ENCODE data around the gene GJA3.

The GJA3 gene

DNA sequence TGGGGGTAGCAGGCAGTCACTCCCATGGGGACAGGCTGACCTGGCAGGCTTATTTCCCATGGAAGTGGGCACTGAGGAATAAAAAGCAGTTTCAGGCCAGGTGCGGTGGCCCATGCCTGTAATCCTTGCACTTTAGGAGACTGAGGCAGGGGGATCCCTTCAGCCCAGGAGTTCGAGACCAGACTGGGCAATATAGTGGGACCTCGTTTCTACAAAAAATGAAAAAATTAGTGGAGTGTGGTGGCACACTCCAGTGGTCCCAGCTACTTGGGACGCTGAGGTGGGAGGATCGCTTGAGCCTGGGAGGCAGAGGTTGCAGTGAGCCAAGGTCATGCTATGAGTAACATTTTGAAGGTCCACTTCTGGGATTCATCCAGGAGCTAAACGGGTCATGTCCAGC is 25.9 kb upstream of the GJA3 start:
- Histone ChIP-seq H3K36me3 (ENCODE audit: control insufficient read depth, insufficient read depth, low read length) (no peaks in the 10 kb centered on the region), H3K27me3 (replicated peaks; ENCODE audit: control insufficient read depth, insufficient read depth, low read length) (no peaks in the 10 kb centered on the region), H3K4me3 (replicated peaks; ENCODE audit: low read depth, low read length) (no peak overlapping the region)
- TF ChIP-seq, protein P1, sequence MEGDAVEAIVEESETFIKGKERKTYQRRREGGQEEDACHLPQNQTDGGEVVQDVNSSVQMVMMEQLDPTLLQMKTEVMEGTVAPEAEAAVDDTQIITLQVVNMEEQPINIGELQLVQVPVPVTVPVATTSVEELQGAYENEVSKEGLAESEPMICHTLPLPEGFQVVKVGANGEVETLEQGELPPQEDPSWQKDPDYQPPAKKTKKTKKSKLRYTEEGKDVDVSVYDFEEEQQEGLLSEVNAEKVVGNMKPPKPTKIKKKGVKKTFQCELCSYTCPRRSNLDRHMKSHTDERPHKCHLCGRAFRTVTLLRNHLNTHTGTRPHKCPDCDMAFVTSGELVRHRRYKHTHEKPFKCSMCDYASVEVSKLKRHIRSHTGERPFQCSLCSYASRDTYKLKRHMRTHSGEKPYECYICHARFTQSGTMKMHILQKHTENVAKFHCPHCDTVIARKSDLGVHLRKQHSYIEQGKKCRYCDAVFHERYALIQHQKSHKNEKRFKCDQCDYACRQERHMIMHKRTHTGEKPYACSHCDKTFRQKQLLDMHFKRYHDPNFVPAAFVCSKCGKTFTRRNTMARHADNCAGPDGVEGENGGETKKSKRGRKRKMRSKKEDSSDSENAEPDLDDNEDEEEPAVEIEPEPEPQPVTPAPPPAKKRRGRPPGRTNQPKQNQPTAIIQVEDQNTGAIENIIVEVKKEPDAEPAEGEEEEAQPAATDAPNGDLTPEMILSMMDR (IDR thresholded peaks at IDR 0.05; ENCODE audit: insufficient read depth, low read length, poor library complexity, severe bottlenecking): no peak
- no peak for DNase-seq (ENCODE audit: extremely low read depth, insufficient read length)

DNA sequence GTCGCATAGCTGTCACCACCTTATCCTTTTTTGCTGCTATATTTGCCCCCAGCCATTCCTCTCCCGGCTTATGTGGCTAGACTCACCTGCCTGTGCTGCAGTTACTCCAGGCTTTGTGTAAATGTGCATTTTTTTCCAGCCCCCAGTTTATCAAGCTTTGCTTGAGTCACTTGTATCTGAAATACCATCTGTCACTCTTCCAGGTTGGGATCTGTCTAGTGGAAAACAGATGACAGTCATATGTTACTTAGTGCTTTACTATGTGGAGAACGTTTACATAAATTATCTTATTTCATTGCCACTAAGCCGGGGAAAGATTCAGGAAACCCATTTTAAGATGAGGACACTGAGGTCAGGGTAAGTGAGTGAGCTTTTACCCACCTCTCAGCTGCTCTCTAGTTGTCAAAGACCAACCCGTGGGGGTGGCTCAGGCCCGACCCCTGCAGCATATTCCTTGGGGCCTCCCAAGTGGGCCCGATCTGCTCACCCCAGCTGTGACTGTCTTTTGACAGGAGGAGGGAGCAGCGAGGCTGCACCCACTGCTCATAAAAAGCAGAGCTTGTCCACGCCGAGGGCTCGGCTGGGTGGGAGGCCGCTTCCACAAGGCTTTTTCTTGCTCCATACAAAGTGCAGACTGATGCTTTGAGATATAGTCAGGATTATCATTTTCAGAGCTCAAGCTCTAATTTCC is 24.7 kb upstream of the GJA3 start:
- TF ChIP-seq, protein P1 (IDR thresholded peaks at IDR 0.05; ENCODE audit: insufficient read depth, low read length, poor library complexity, severe bottlenecking): no peak
- no peaks in the 10 kb centered on the region for H3K36me3 ChIP-seq (ENCODE audit: control insufficient read depth, insufficient read depth, low read length)
- H3K27me3 ChIP-seq (replicated peaks; ENCODE audit: control insufficient read depth, insufficient read depth, low read length): no peaks in the 10 kb centered on the region
- H3K4me3 ChIP-seq (replicated peaks; ENCODE audit: low read depth, low read length): no peak overlapping the region
- DNase-seq (ENCODE audit: extremely low read depth, insufficient read length): no peak

DNA sequence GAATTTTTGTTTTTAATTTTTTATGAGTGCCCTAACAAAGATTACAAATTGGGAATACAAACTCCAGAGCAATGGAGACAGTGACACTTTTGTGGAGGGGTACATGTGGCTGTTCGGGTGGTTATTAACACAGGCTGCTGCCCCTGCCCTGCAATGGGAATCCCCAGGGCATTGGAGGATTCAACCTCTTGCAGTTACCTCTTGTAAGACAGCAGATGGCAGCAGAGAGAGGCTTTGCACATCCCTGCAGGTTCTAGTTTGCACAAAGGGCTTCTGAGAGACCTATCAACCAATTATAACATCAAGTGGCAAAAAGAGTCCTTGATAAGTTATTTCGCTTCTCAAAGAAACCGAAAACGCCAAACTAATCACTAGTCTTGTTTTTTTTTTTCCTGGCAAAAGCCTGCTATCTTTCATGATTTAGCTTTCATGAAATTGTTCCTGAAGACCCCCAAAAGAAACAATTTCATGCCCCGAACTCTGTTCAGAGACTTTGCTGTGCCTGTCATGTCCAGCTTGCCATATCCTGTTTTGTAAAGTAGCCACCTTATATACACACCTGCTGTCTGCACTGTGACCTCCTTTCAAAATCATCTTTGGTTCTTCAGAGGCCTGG is 21.5 kb upstream of the GJA3 start:
- Histone ChIP-seq H3K36me3 (ENCODE audit: control insufficient read depth, insufficient read depth, low read length) (no peaks in the 10 kb centered on the region), H3K27me3 (replicated peaks; ENCODE audit: control insufficient read depth, insufficient read depth, low read length) (no peaks in the 10 kb centered on the region), H3K4me3 (replicated peaks; ENCODE audit: low read depth, low read length) (no peak overlapping the region)
- no peak for DNase-seq (ENCODE audit: extremely low read depth, insufficient read length)
- TF ChIP-seq, protein P1 (IDR thresholded peaks at IDR 0.05; ENCODE audit: insufficient read depth, low read length, poor library complexity, severe bottlenecking): peak; percentile 81

DNA sequence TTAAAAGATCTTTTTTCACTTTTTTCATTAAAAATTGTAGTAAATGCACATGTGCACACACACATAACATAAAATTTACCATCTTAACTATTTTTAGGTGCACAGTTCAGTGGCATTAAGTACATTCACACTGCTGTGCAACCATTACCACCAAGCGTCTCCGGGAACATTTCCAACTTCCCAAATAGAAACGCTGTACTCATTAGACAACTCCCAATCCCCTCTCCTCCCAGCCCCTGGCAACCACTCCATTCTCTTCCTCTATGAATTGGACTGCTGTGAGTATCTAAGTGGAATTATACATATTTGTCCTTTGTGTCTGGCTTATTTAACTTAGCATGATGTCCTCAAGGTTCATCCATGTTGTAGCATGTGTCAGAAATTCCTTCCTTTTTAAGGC is 20.3 kb upstream of the GJA3 start:
- TF ChIP-seq, protein P1 (IDR thresholded peaks at IDR 0.05; ENCODE audit: insufficient read depth, low read length, poor library complexity, severe bottlenecking): no peak
- H3K36me3 ChIP-seq (ENCODE audit: control insufficient read depth, insufficient read depth, low read length): no peaks in the 10 kb centered on the region
- H3K27me3 ChIP-seq (replicated peaks; ENCODE audit: control insufficient read depth, insufficient read depth, low read length): no peaks in the 10 kb centered on the region
- DNase-seq (ENCODE audit: extremely low read depth, insufficient read length): no peak
- no peak overlapping the region for H3K4me3 ChIP-seq (replicated peaks; ENCODE audit: low read depth, low read length)

DNA sequence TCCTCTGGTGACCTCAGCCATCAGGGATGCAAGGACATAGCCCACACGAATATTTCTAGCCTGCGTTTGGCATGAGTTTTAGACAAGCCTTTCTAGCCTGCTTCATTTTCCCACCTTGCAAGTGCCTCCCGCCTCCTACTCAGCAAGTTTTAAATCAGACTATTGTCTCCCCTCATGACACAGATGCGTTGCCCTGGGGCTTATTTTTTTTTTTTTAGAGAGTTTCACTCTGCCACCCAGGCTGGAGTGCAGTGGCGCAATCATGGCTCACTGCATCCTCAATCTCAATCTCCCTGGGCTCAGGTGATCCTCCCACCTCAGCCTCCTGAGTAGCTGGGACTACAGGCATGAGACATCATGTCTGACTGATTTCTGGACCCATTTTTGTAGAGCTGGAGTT is 17.3 kb upstream of the GJA3 start:
- TF ChIP-seq, protein P1 (IDR thresholded peaks at IDR 0.05; ENCODE audit: insufficient read depth, low read length, poor library complexity, severe bottlenecking): no peak
- H3K4me3 ChIP-seq (replicated peaks; ENCODE audit: low read depth, low read length): no peak overlapping the region
- no peaks in the 10 kb centered on the region for H3K27me3 ChIP-seq (replicated peaks; ENCODE audit: control insufficient read depth, insufficient read depth, low read length)
- no peak for DNase-seq (ENCODE audit: extremely low read depth, insufficient read length)
- no peaks in the 10 kb centered on the region for H3K36me3 ChIP-seq (ENCODE audit: control insufficient read depth, insufficient read depth, low read length)

Data from GM06990 (cell line).